HG02973 (cell line): ENCODE results near the gene GNRHR.

ENCODE experiments used
- ATAC-seq: cut with Tn5 transposase; IDR thresholded peaks from one replicate; pipeline ENCODE4 v1.9.1; 2021; ENCODE audit warnings: moderate library complexity; ENCODE audit not compliant: unreplicated experiment

Gene GNRHR

DNA sequence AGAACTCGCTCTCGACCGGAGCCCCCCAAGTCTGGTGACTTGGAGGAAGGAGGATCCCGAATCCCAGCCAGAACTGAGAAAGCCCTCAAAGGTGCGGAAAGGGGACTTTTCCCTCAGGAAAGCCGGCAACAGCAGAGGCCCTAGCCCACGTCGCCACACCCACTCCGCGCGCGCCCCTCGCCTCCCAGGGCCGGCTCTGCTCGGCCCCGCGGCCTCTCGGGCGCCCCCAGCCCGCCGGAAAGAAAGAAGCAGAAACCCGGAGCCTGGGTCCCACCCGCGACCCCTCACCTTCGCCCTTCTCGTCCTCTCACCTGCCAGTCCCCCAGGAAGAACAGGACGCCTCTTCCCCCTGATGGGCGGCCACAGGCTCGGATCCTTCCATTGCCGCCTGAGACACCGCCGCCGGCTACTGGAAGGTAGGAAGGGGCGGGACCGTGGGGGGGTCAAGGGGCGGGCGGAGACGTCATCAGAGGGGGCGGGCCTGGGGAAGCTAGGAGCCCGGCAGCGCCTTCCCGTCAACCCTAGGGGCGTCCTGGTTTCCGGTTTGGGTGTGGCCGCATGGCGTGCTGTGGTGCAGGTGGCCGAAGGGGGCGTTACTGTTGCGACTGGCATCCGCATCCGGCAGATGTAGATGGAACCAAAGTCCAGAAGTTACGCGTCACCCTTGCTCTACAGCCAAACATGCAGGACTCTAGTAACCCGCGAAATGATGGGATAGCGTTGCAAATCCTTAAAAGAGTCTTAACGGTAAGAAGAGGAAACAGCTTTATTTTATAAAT lies 53.3 kb downstream of the GNRHR start, which contains the start of gene UBA6:
Gene UBA6, minus strand, starts transcription at position 418 of the 779 bp plus-strand sequence. Its CDS starts 36 bp downstream, at position 382.
- peak; percentile 99 for ATAC-seq

DNA sequence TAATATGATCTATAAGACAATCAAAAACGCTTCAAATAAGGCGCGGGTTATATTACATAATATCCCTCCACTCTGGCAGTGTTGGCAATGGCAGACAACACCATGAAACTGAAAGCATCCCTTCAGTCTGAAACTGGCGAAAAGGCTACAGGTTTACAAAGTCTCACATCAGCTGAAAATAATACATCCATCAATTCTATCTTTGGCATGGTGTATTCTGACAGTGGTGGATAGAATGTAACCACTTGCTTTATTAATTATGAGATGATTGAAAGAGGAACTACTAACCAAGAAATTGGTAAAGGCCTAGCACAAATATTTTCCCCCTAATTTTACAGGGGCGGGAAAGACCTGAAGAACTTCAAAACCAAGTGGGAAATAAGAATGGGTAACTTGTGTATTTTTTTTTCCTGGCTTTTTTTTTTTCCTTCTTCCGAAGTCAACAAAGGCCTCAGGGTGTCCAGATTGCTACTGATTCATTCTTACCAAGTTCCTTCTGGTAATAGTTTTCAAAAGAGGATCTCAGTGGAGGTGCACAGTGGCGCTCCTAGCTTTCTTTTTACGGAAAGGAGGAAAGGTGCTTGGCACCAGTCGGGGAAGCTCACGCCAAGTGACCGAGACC lies 54.0 kb downstream of the GNRHR start:
- ATAC-seq = peak; percentile 25

DNA sequence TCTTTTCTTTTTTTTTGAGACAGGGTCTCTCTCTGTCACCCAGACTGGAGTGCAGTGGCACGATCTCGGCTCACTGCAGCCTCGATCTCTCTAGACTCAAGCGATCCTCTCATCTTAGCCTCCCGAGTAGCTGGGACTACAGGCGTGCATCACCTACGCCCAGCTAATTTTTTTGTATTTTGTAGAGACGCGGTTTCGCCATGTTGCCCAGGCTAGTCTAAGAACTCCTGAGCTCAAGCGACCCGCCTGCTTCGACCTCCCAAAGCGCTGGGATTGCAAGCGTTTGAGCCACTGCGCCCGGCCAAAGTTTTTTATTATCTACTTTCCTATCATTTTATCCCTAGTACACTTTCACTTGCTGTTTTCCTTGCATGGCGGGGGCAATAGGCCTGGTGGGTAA lies 54.6 kb downstream of the GNRHR start:
- ATAC-seq = no peak

DNA sequence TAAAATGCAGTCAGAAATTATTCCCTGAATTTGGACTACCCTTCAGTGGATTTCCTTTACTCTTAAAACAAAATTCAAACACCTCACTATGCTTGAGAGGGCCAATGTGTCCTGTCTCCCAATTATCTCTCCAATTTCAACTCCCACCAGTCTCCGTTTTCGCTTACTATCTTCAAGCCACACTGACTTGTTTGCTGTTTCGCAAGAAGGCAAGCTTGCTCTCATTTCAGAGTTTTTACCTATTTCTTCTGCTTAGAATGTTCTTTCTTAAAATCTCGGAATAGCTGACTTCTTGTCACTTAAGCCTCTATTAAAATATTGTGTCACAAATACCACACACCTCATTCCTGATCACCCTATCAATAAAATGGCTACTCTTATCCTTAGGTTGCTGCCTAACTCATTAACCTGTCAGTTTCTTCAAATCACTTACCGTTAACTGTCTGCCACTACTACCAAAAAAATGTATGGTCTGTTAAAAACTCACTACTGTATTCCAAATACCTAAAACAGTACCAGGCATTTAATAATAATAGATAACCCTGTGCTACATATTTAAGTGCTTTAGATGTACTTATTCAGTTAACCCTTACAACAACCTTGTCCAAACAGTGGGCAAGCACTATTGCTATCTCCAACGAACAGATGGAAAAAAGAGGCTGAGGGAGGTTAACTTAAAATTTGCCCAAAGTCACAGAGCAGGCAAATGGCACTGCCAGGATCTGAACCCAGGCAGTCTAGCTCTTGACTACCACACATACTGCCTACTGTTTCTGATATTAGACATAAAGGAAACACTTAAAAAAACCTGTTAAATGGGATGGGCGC lies 56.1 kb downstream of the GNRHR start:
- ATAC-seq = no peak

DNA sequence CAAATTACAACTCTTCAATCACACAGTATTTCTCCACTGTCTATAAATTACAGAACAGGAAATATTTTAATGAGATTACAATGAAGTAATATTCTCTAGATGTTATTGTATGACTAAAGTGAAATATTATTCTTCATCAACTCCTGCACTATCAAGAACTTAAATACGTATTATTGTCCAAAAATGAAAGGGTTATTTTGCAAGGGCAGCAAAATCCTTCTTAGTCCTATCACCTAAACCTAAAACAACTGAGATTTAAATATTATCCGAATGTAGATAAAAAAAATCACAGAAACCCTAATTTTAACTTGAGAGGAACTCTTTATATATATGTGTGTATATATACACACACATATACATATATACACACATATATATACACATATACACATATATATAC lies 58.1 kb downstream of the GNRHR start:
- no peak for ATAC-seq

DNA sequence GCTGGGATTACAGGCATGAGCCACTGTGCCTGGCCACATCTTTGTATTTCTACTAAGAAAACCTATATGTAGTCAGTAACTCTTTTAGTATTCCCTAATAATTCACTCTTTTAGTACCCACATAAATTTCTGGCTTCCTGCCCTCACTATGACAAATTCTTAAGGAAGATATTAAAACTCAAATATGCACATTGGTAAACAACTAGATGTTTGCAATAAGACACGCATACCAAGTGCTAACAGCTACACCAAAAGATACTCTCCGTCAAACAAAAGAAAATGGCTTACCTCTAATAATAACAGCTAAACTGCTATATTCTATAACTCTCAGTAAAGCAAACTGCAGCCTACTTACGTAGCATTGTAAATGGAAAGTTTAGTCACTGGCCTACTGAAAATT lies 59.5 kb downstream of the GNRHR start:
- ATAC-seq = no peak

DNA sequence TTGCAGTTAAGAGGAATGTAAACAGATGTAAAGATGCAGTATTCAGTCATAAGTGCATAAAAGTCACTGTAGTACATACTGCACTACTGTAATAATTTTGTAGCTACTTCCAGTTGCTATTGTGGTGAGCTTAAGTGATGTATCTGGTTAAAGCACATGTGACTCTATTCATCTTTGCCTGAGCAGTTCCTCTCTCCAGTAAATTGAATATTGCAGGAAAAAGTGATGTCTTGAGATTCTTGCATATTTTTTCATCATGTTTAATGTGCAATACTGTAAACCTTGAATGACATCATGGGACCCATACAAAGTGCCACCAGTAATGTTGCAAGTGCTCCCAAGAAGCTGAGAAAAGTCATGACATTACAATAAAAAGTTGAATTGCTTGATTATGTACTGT lies 62.9 kb downstream of the GNRHR start:
- ATAC-seq = no peak
